Testis (tissue), 2 donors: Measurements from ENCODE around the gene ADK.

Experiments
- CTCF ChIP-seq, 3 experiments: fragments of 450-650 bp in 2 of 3; fragments of 200-600 bp in 1 of 3; sonication (generic) in 1 of 3; IDR thresholded peaks; one replicate each; pipeline ENCODE4 v1.5.1; 2016 to 2019; ENCODE audit warnings: antibody characterized with exemption in 3 of 3, mild to moderate bottlenecking in 2 of 3, moderate library complexity in 1 of 3
- POLR2A ChIP-seq: fragments of 450-650 bp; IDR thresholded peaks from one replicate; pipeline ENCODE4 v1.6.1; 2017; ENCODE audit warnings: antibody characterized with exemption, mild to moderate bottlenecking, moderate library complexity

- peak in 1 of 3 experiments; percentile 21 for TF ChIP-seq CTCF (IDR thresholded peaks at IDR 0.05)
- TF ChIP-seq POLR2A = no peak
Measured at GRCh38 chr10:74150990-74151878, at the start of gene ADK.
